ENCODE data around the gene HS3ST4.

HS3ST4 gene

DNA sequence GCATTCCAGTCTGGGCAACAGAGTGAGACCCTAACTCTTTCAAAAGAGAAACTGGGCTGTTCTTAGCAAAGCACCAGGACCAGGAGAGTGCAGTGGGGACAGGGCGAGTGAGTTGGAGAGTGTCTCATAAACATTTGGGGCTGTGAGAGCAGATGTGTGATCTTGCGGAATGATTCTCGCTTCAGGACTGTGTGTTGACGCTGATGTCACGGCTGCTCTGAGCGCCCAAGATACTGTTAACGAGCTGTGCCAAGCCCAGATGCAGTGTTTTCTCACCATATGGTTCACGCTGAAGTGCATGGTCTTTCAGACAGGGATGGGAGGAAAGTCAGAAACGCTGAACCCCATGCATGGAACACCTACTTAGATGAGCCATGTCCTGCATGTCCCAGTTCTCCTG is 438.2 kb downstream of the HS3ST4 start:
- ChIA-PET POLR2A (no interaction called here), CTCF (interaction anchor here (1.5 to 1.6 kb wide), 3 partner anchors 8 to 35 kb away, joined by 3 to 4 read pairs (median 3); no protein-coding TSS in a partner anchor)
- DNase-seq (ENCODE audit: extremely low spot score) = no peak
- TF ChIP-seq, protein P1, sequence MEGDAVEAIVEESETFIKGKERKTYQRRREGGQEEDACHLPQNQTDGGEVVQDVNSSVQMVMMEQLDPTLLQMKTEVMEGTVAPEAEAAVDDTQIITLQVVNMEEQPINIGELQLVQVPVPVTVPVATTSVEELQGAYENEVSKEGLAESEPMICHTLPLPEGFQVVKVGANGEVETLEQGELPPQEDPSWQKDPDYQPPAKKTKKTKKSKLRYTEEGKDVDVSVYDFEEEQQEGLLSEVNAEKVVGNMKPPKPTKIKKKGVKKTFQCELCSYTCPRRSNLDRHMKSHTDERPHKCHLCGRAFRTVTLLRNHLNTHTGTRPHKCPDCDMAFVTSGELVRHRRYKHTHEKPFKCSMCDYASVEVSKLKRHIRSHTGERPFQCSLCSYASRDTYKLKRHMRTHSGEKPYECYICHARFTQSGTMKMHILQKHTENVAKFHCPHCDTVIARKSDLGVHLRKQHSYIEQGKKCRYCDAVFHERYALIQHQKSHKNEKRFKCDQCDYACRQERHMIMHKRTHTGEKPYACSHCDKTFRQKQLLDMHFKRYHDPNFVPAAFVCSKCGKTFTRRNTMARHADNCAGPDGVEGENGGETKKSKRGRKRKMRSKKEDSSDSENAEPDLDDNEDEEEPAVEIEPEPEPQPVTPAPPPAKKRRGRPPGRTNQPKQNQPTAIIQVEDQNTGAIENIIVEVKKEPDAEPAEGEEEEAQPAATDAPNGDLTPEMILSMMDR (IDR thresholded peaks at IDR 0.05; ENCODE audit: control extremely low read depth, extremely low read depth, low read depth, missing control alignments) = no peak

DNA sequence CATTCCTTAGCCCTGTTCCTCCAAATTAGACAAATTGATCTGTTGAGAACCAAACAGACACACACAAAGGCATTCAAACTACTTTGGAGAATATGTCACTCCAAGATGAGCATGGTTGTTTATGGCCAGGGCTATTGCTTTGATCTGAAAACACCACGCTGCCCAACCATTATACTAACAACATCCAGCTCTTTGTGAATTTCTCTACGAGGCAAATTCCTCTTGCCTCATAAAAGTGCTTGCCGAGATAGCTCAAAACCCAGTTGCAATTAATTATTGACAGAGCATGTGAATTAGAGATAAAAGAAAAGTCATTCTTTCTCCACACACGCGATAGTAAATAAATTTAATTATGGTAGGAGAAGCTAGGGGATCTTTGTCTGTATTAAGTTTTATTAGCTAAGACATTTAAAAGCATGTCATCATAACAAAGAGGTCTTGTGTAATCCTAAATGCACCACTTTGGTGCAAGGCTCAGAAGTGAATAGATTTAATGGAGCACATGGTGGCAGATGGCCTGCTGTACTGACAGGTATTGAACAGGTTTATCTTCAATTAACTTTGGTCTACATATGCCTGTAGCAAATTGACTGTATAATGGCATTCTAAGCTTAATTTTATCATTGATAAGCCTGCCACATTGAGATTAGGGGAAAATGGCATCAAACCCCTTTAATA is 441.8 kb downstream of the HS3ST4 start:
- TF ChIP-seq, protein P1 (IDR thresholded peaks at IDR 0.05; ENCODE audit: control extremely low read depth, extremely low read depth, low read depth, missing control alignments) = no peak
- DNase-seq (ENCODE audit: extremely low spot score) = no peak
- POLR2A ChIA-PET = no interaction called here
- CTCF ChIA-PET = interaction anchor here (1.4 kb wide), 2 partner anchors 10 to 11 kb away, joined by 4 to 6 read pairs; no protein-coding TSS in a partner anchor

DNA sequence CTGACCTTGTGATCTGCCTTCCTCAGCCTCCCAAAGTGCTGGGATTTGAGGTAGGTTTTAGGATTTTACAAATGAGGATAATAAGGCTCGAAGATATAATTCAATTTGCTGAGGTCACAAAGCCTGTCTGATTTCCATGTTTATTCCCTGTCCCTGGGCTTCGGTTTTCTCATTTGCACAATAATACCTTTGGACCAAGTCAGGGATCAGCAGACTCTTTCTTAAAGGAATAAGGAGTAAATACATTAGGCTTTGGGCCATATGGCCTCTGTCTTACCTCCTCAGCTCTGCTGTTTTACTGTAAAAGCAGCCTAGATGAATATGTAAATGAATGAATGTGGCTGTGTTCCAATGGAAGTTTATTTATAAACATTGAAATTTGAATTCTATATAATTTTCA is 442.8 kb downstream of the HS3ST4 start:
- DNase-seq (ENCODE audit: extremely low spot score) = no peak
- ChIA-PET POLR2A (no interaction called here), CTCF (interaction anchor here (1.4 kb wide), 1 partner anchor 10 kb away, joined by 6 read pairs; no protein-coding TSS in a partner anchor)
- TF ChIP-seq, protein P1 (IDR thresholded peaks at IDR 0.05; ENCODE audit: control extremely low read depth, extremely low read depth, low read depth, missing control alignments) = no peak

DNA sequence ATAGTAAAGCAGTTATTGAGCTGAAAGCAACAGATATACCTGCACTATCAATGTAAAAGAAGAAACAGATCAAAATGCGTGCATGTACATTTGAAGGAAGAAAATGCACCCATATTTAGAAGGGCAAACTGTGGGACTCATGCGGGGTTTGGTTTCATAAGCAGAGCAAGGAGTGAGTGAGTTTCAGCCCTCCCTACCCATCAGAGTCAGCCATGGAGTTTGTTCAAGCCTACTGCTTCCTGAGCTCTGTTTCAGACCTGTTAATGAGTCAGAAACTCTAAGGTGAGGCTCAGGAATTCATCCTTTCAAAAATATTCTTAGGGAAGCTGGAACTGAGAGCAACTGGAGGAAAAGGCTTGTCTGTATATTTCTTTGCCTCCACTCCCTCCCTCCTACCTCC is 446.2 kb downstream of the HS3ST4 start:
- POLR2A ChIA-PET = no interaction called here
- TF ChIP-seq, protein P1 (IDR thresholded peaks at IDR 0.05; ENCODE audit: control extremely low read depth, extremely low read depth, low read depth, missing control alignments) = no peak
- no peak for DNase-seq (ENCODE audit: extremely low spot score)
- CTCF ChIA-PET = interaction anchor here (1.2 kb wide), 1 partner anchor 9 kb away, joined by 3 read pairs; no protein-coding TSS in a partner anchor

DNA sequence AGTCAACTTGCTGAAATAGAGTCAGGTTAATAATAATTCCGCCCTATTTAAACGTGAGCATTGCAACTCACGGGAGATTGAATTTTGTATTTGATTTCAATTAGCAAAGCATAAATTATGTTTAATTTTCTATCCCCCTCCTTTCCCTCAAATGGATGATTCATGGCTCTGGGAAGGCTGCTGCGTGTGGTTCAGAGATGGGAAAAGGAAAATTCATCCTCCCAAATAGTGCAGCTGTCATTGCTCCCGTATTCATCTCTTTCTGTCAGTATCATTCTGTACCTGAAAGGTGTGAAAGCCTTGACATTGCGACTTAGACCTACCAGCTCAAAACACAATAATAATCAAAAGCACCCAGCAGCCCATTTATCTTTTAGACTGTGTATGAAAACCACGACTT is 447.3 kb downstream of the HS3ST4 start:
- POLR2A ChIA-PET = no interaction called here
- no peak for DNase-seq (ENCODE audit: extremely low spot score)
- CTCF ChIA-PET = no interaction called here
- TF ChIP-seq, protein P1 (IDR thresholded peaks at IDR 0.05; ENCODE audit: control extremely low read depth, extremely low read depth, low read depth, missing control alignments) = no peak

DNA sequence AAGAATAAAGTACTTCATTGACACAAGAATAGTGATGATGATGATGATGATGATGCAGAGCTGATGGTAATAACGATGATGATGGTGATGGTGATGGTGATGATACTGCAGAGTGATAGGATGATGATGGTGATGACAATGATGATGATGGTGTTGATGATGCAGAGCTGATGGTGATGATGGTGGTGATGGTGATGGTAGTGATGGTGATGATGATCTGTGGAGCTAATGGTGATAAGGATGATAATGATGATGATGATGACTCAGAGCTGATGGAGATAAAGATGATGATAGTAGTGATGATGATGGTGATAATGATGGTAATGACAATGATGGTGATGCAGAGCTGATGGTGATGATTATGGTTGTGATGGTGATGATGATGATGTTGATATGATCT is 448.1 kb downstream of the HS3ST4 start:
- ChIA-PET POLR2A (no interaction called here), CTCF (no interaction called here)
- TF ChIP-seq, protein P1 (IDR thresholded peaks at IDR 0.05; ENCODE audit: control extremely low read depth, extremely low read depth, low read depth, missing control alignments) = no peak
- no peak for DNase-seq (ENCODE audit: extremely low spot score)

All from GM10248 (cell line).